PC-3 (cell line): Measurements from ENCODE around the gene ELK1. TPM values are rescaled to one million over a fixed set of nuclear protein-coding genes. Genes with fewer than 3 reads are reported as not detected.

Experiments used
- ATAC-seq: fragments of 200-7000 bp; cut with Tn5 transposase; 2 replicates; pipeline ENCODE4 v1.9.1; 2020; ENCODE audit warnings: mild to moderate bottlenecking, moderate library complexity
- BruUV-seq: library from RNA; stranded (reverse); fragments of 400-500 nt; replicated peaks from 2 replicates; lab custom pipeline; 2021; lab: Mats Ljungman, UMichigan
- CTCF ChIA-PET: fragments of 300-600 bp; sonication (Branson Sonifier 250); formaldehyde crosslinking; loops from one replicate; lab custom pipeline; 2022; ENCODE audit warnings: antibody characterized with exemption; lab: Charles Lee
- POLR2A ChIA-PET: fragments of 300-600 bp; sonication (Branson Sonifier 250); formaldehyde crosslinking; loops from one replicate; lab custom pipeline; 2022; ENCODE audit warnings: antibody characterized with exemption; ENCODE audit not compliant: unreplicated experiment; lab: Charles Lee
- DNase-seq: peaks from one replicate; pipeline ENCODE4 v3.0.0-alpha.2; 2015
- H2AFZ ChIP-seq: fragments of 300-600 bp; sonication (generic); 2 replicates; pipeline ENCODE4 v1.6.0; 2016; ENCODE audit warnings: antibody characterized with exemption, low read length
- H3F3A ChIP-seq: fragments of 300-600 bp; sonication (generic); one replicate; pipeline ENCODE4 v1.6.0; 2017; ENCODE audit warnings: antibody characterized with exemption, low read length, control low read depth, mild to moderate bottlenecking; ENCODE audit not compliant: unreplicated experiment
- H3K27ac ChIP-seq: fragments of 300-600 bp; sonication (generic); 2 replicates; pipeline ENCODE4 v1.5.1; 2016; ENCODE audit warnings: mild to moderate bottlenecking, low read length
- H3K27me3 ChIP-seq: fragments of 300-600 bp; sonication (generic); 2 replicates; pipeline ENCODE4 v1.6.1; 2016; ENCODE audit warnings: low read length, mixed read lengths
- H3K36me3 ChIP-seq: fragments of 300-600 bp; sonication (generic); 2 replicates; pipeline ENCODE4 v1.6.1; 2016; ENCODE audit warnings: low read depth, mixed run types, low read length, mixed read lengths
- H3K4me1 ChIP-seq: fragments of 300-600 bp; sonication (generic); 2 replicates; pipeline ENCODE4 v1.5.1; 2016; ENCODE audit warnings: low read length; ENCODE audit not compliant: insufficient read depth
- H3K4me2 ChIP-seq: fragments of 300-600 bp; sonication (generic); 2 replicates; pipeline ENCODE4 v1.6.0; 2016; ENCODE audit warnings: low read length
- H3K4me3 ChIP-seq: fragments of 300-600 bp; sonication (generic); 2 replicates; pipeline ENCODE4 v1.5.1; 2016; ENCODE audit warnings: mild to moderate bottlenecking, low read length, mixed read lengths
- H3K79me2 ChIP-seq: fragments of 300-600 bp; sonication (generic); 2 replicates; pipeline ENCODE4 v1.6.1; 2017; ENCODE audit warnings: low read length, mixed read lengths
- H3K9ac ChIP-seq: fragments of 300-600 bp; sonication (generic); 2 replicates; pipeline ENCODE4 v1.6.0; 2016; ENCODE audit warnings: mild to moderate bottlenecking, low read length
- H3K9me2 ChIP-seq: fragments of 300-600 bp; sonication (generic); replicated peaks from 2 replicates; pipeline ENCODE4 v1.6.1; 2016; ENCODE audit warnings: mixed run types, low read length, mixed read lengths
- H3K9me3 ChIP-seq: fragments of 300-600 bp; sonication (generic); 2 replicates; pipeline ENCODE4 v1.6.1; 2016; ENCODE audit warnings: low read length, mixed read lengths
- H4K20me1 ChIP-seq: fragments of 300-600 bp; sonication (generic); 2 replicates; pipeline ENCODE4 v1.6.1; 2016; ENCODE audit warnings: low read length, mixed read lengths
- CTCF ChIP-seq: fragments of 300-600 bp; sonication (generic); conservative IDR thresholded peaks from 2 replicates; pipeline ENCODE4 v1.5.1; 2017; ENCODE audit warnings: antibody characterized with exemption, low read depth, mild to moderate bottlenecking, low read length
- EZH2 ChIP-seq: fragments of 300-600 bp; sonication (generic); IDR thresholded peaks from one replicate; pipeline ENCODE4 v1.6.1; 2017; ENCODE audit warnings: antibody characterized with exemption, mild to moderate bottlenecking, low read length; ENCODE audit not compliant: unreplicated experiment
- EZH2phosphoT487 ChIP-seq: fragments of 300-600 bp; sonication (generic); IDR thresholded peaks from 2 replicates; pipeline ENCODE4 v1.6.1; 2018; ENCODE audit warnings: mild to moderate bottlenecking, antibody characterized with exemption, low read length, borderline replicate concordance
- intact Hi-C: fragments of 100-400 bp; cut with micrococcal nuclease; formaldehyde crosslinking; loops from 2 replicates; pipeline ENCODE4 v1.9.0; 2023
- total RNA-seq: library from RNA; depleted of rRNA; stranded (reverse); fragments of >200 nt; gene quantifications from 2 replicates; pipeline ENCODE4 v1.2.3, GENCODE V29; 2014

Gene ELK1
- total RNA-seq, 1 experiment from 2014 or later: 59.0 TPM

GRCh38 chrX:47648376-47648775, 2.0 kb downstream of the ELK1 start:
- Histone ChIP-seq H2AFZ (no peak overlapping the region), H3K27ac (no peak overlapping the region), H3K9me3 (no peaks in the 10 kb centered on the region), H3K27me3 (no peaks in the 10 kb centered on the region), H4K20me1 (no peaks in the 10 kb centered on the region), H3K9ac (no peak overlapping the region), H3K4me3 (peak overlapping the region; percentile 91), H3K9me2 (no peaks in the 10 kb centered on the region), H3K79me2 (peaks cover 46% of the 10 kb centered on the region), H3K36me3 (peaks cover 4% of the 10 kb centered on the region), H3F3A (no peaks in the 10 kb centered on the region), H3K4me2 (peak overlapping the region; percentile 99), H3K4me1 (peaks cover 13% of the 10 kb centered on the region)
- no TSS peak for BruUV-seq
- ChIA-PET POLR2A (no interaction called here), CTCF (no interaction called here)
- ATAC-seq (no peak), DNase-seq (no peak)
- intact Hi-C loops: no loop called here
- no peak for TF ChIP-seq EZH2
- TF ChIP-seq EZH2phosphoT487: no peak
- TF ChIP-seq CTCF: no peak

- peaks cover 2% of the 10 kb centered on the region; the same call in 1 of the 2 replicates for H3K36me3 ChIP-seq
- DNase-seq: no peak
- H4K20me1 ChIP-seq: no peaks in the 10 kb centered on the region
- H3K79me2 ChIP-seq: peaks cover 49% of the 10 kb centered on the region
- peaks cover 13% of the 10 kb centered on the region for H3K4me1 ChIP-seq
- H3K9ac ChIP-seq: no peak overlapping the region
- TF ChIP-seq CTCF (no peak), EZH2 (no peak)
- ATAC-seq: no peak
- H3K9me3 ChIP-seq: no peaks in the 10 kb centered on the region
- H3K27ac ChIP-seq: no peak overlapping the region
- H3K4me2 ChIP-seq: no peak overlapping the region
- POLR2A ChIA-PET: no interaction called here
- H3F3A ChIP-seq: no peaks in the 10 kb centered on the region
- no peaks in the 10 kb centered on the region for H3K27me3 ChIP-seq
- H3K4me3 ChIP-seq: no peak overlapping the region
- H2AFZ ChIP-seq: no peak overlapping the region
- CTCF ChIA-PET: no interaction called here
- no peaks in the 10 kb centered on the region for H3K9me2 ChIP-seq
- BruUV-seq: no TSS peak
- intact Hi-C loops: no loop called here
Observed at GRCh38 chrX:47646636-47647035, 3.7 kb downstream of the ELK1 start.

- no peak overlapping the region for H2AFZ ChIP-seq
- no TSS peak for BruUV-seq
- H3K9me3 ChIP-seq: no peaks in the 10 kb centered on the region
- H3K4me2 ChIP-seq: no peak overlapping the region
- TF ChIP-seq CTCF: no peak
- TF ChIP-seq EZH2phosphoT487: no peak
- TF ChIP-seq EZH2: no peak
- peaks cover 49% of the 10 kb centered on the region for H3K79me2 ChIP-seq
- DNase-seq: no peak
- no peaks in the 10 kb centered on the region for H4K20me1 ChIP-seq
- ATAC-seq: no peak
- no peaks in the 10 kb centered on the region for H3F3A ChIP-seq
- peaks cover 13% of the 10 kb centered on the region for H3K4me1 ChIP-seq
- no peaks in the 10 kb centered on the region for H3K27me3 ChIP-seq
- H3K27ac ChIP-seq: no peak overlapping the region
- POLR2A ChIA-PET: no interaction called here
- H3K4me3 ChIP-seq: no peak overlapping the region
- intact Hi-C loops: no loop called here
- no peak overlapping the region for H3K9ac ChIP-seq
- H3K9me2 ChIP-seq: no peaks in the 10 kb centered on the region
- H3K36me3 ChIP-seq: peaks cover 7% of the 10 kb centered on the region; the same call in 1 of the 2 replicates
- CTCF ChIA-PET: no interaction called here
Observed at GRCh38 chrX:47645530-47645929, 4.8 kb downstream of the ELK1 start.
